Measurements from ENCODE around the gene TRIM42.

DNA sequence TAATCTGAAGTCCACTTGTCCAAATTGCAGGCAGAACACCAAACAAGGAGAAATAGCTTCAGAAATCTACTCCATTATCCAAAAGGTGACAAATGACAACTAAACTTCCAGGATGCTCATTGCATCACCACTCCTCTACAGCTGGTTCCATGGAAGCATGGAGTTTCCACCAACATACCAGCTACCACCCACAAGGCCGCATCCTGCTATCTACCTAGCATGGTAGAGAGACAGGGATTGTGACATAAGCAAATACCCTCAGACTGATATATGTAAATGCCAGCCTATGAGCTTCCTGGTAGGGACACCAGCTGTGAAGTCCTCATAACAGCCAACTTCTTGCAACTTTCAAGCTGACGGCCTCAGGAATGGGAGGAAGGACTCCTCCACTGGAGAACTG, at the start of gene TRIM42:
- TF ChIP-seq ELF1 (IDR thresholded peaks at IDR 0.05; ENCODE audit: borderline replicate concordance, low read depth) (no peak), CEBPB (IDR thresholded peaks at IDR 0.05; ENCODE audit: low read depth) (no peak), SIN3A (IDR thresholded peaks at IDR 0.05; ENCODE audit: low read depth) (no peak), TCF7L2 (IDR thresholded peaks at IDR 0.05; ENCODE audit: borderline replicate concordance, extremely low read depth, insufficient read depth, insufficient read length) (no peak), JUND (IDR thresholded peaks at IDR 0.05) (no peak), POLR2AphosphoS5 (IDR thresholded peaks at IDR 0.05; ENCODE audit: low read depth, low read length) (no peak), POLR2A (IDR thresholded peaks at IDR 0.05; ENCODE audit: borderline replicate concordance, extremely low read depth, insufficient read depth, insufficient read length) (no peak), EZH2 (IDR thresholded peaks at IDR 0.05) (no peak), SRF (IDR thresholded peaks at IDR 0.05; ENCODE audit: low read depth) (no peak), EZH2phosphoT487 (IDR thresholded peaks at IDR 0.05; ENCODE audit: borderline replicate concordance) (no peak), ZNF274 (IDR thresholded peaks at IDR 0.05; ENCODE audit: low read depth, low read length) (no peak), RAD21 (IDR thresholded peaks at IDR 0.05; ENCODE audit: low read depth) (no peak)
- TF ChIP-seq, protein P1, sequence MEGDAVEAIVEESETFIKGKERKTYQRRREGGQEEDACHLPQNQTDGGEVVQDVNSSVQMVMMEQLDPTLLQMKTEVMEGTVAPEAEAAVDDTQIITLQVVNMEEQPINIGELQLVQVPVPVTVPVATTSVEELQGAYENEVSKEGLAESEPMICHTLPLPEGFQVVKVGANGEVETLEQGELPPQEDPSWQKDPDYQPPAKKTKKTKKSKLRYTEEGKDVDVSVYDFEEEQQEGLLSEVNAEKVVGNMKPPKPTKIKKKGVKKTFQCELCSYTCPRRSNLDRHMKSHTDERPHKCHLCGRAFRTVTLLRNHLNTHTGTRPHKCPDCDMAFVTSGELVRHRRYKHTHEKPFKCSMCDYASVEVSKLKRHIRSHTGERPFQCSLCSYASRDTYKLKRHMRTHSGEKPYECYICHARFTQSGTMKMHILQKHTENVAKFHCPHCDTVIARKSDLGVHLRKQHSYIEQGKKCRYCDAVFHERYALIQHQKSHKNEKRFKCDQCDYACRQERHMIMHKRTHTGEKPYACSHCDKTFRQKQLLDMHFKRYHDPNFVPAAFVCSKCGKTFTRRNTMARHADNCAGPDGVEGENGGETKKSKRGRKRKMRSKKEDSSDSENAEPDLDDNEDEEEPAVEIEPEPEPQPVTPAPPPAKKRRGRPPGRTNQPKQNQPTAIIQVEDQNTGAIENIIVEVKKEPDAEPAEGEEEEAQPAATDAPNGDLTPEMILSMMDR (IDR thresholded peaks at IDR 0.05 in 2 of 3, conservative IDR thresholded peaks at IDR 0.05 in 1 of 3; ENCODE audit: borderline replicate concordance in 1 of 3, insufficient read depth in 1 of 3, low read depth in 2 of 3, low read length in 2 of 3) = no peak
- TF ChIP-seq, protein P2, sequence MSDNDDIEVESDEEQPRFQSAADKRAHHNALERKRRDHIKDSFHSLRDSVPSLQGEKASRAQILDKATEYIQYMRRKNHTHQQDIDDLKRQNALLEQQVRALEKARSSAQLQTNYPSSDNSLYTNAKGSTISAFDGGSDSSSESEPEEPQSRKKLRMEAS (IDR thresholded peaks at IDR 0.05) = no peak

Data from HCT116 (cell line).